HCT116 (cell line): Measurements from ENCODE around the gene ZNF516. TPM values are rescaled to one million over a fixed set of nuclear protein-coding genes. Genes with fewer than 3 reads are reported as not detected.

ENCODE experiments used
- ATAC-seq: fragments of 200-7000 bp; cut with Tn5 transposase; 2 replicates; pipeline ENCODE4 v1.9.1; 2020; ENCODE audit warnings: mild to moderate bottlenecking, moderate library complexity
- BruUV-seq: library from RNA; stranded (reverse); fragments of 400-500 nt; replicated peaks from 2 replicates; lab custom pipeline; 2021; lab: Mats Ljungman, UMichigan
- CTCF ChIA-PET: fragments of 300-600 bp; sonication (Branson Sonifier 250); formaldehyde crosslinking; loops from one replicate; lab custom pipeline; 2021; ENCODE audit warnings: antibody characterized with exemption; lab: Charles Lee
- POLR2A ChIA-PET: fragments of 300-600, 350-600 bp; sonication (Branson Sonifier 250); formaldehyde crosslinking; loops from one replicate; lab custom pipeline; 2021; ENCODE audit warnings: antibody characterized with exemption; lab: Charles Lee
- RAD21 ChIA-PET, 2 experiments: fragments of 300-600 bp; sonication (Branson Sonifier 250); formaldehyde crosslinking; loops; one replicate each; lab custom pipeline; 2023; ENCODE audit warnings: low total read pairs in 2 of 2; ENCODE audit not compliant: uncharacterized antibody in 2 of 2, unreplicated experiment in 2 of 2, low non-redundant PET in 1 of 2; lab: Charles Lee
- DNase-seq: peaks from one replicate; pipeline ENCODE4 v3.0.0-alpha.2; 2010; ENCODE audit warnings: low read depth, low spot score
- H2AFZ ChIP-seq: fragments of 200-600 bp; shearing (Covaris generic), sonication (generic); 2 replicates; pipeline ENCODE4 v1.6.1; 2017; ENCODE audit warnings: low read depth, mixed run types, mixed read lengths, antibody characterized with exemption, low read length; ENCODE audit not compliant: poor library complexity, severe bottlenecking
- H3K27ac ChIP-seq: 2 replicates; pipeline ENCODE4 v1.5.1; 2012; ENCODE audit warnings: low read depth, low read length
- H3K27me3 ChIP-seq: fragments of 200-600 bp; sonication (generic); 2 replicates; pipeline ENCODE4 v1.6.1; 2016; ENCODE audit warnings: mixed run types, low read length, mixed read lengths; ENCODE audit not compliant: insufficient read depth
- H3K36me3 ChIP-seq, 2 experiments: fragments of 200-500 bp in 1 of 2; fragments of 200-600 bp in 1 of 2; sonication (Bioruptor generic) in 1 of 2; sonication (generic) in 1 of 2; 2 replicates each; pipeline versions ENCODE4 v1.5.1 to v1.6.1; 2014 to 2016; ENCODE audit warnings: low read length in 2 of 2, inconsistent platforms in 1 of 2, mixed read lengths in 1 of 2, mixed run types in 1 of 2; ENCODE audit not compliant: insufficient read depth in 2 of 2, control insufficient read depth in 1 of 2
- H3K4me1 ChIP-seq, 2 experiments: fragments of 200-600 bp in 1 of 2; sonication (generic) in 1 of 2; 2 replicates each; pipeline versions ENCODE4 v1.5.1 to v1.6.1; 2012 to 2017; ENCODE audit warnings: low read length in 2 of 2, inconsistent platforms in 1 of 2, mild to moderate bottlenecking in 1 of 2, mixed read lengths in 1 of 2, mixed run types in 1 of 2, moderate library complexity in 1 of 2; ENCODE audit not compliant: insufficient read depth in 2 of 2, control insufficient read depth in 1 of 2
- H3K4me2 ChIP-seq: fragments of 200-600 bp; sonication (generic); 2 replicates; pipeline ENCODE4 v1.6.1; 2017; ENCODE audit warnings: mixed run types, low read length, mixed read lengths
- H3K4me3 ChIP-seq, 2 experiments: fragments of 200-600 bp in 1 of 2; sonication (generic) in 1 of 2; replicated peaks in 1 of 2; 2 replicates each; pipeline ENCODE4 v1.5.1; 2011 to 2016; ENCODE audit warnings: low read length in 2 of 2, control low read depth in 1 of 2, low read depth in 1 of 2, mild to moderate bottlenecking in 1 of 2, mixed read lengths in 1 of 2, mixed run types in 1 of 2
- H3K79me2 ChIP-seq: fragments of 200-600 bp; sonication (generic); 2 replicates; pipeline ENCODE4 v1.6.1; 2017; ENCODE audit warnings: mild to moderate bottlenecking, mixed run types, low read length, moderate library complexity, mixed read lengths; ENCODE audit not compliant: insufficient read depth
- H3K9ac ChIP-seq: fragments of 200-600 bp; sonication (generic); 2 replicates; pipeline ENCODE4 v1.6.1; 2016; ENCODE audit warnings: low read length, mixed read lengths
- H3K9me2 ChIP-seq: fragments of 200-600 bp; sonication (generic), shearing (Covaris generic); 2 replicates; pipeline ENCODE4 v1.6.1; 2017; ENCODE audit warnings: mixed run types, mild to moderate bottlenecking, moderate library complexity; ENCODE audit not compliant: insufficient read depth
- H3K9me3 ChIP-seq, 2 experiments: fragments of 200-500 bp in 1 of 2; fragments of 200-600 bp in 1 of 2; sonication (Bioruptor generic) in 1 of 2; sonication (generic) in 1 of 2; 2 replicates each; pipeline ENCODE4 v1.6.1; 2014 to 2017; ENCODE audit warnings: low read length in 2 of 2, mixed read lengths in 2 of 2, inconsistent platforms in 1 of 2, low read depth in 1 of 2, mild to moderate bottlenecking in 1 of 2, mixed run types in 1 of 2, moderate library complexity in 1 of 2; ENCODE audit not compliant: control insufficient read depth in 1 of 2, insufficient read depth in 1 of 2
- H4K20me1 ChIP-seq: fragments of 200-600 bp; sonication (generic), shearing (Covaris generic); 2 replicates; pipeline ENCODE4 v1.6.1; 2017; ENCODE audit warnings: mixed run types, mild to moderate bottlenecking, moderate library complexity; ENCODE audit not compliant: insufficient read depth
- CBX3 ChIP-seq: IDR thresholded peaks from 2 replicates; pipeline ENCODE4 v1.6.1; 2012; ENCODE audit warnings: low read depth
- CEBPB ChIP-seq: IDR thresholded peaks from 2 replicates; pipeline ENCODE4 v1.6.1; 2012; ENCODE audit warnings: low read depth
- EGR1 ChIP-seq: IDR thresholded peaks from 2 replicates; pipeline ENCODE4 v1.6.1; 2012; ENCODE audit warnings: low read depth
- EZH2phosphoT487 ChIP-seq: fragments of 200-600 bp; IDR thresholded peaks from 2 replicates; pipeline ENCODE4 v1.6.1; 2018; ENCODE audit warnings: antibody characterized with exemption, borderline replicate concordance
- FOSL1 ChIP-seq: IDR thresholded peaks from 2 replicates; pipeline ENCODE4 v1.6.1; 2012; ENCODE audit warnings: low read depth
- JUND ChIP-seq: IDR thresholded peaks from 2 replicates; pipeline ENCODE4 v1.6.1; 2012
- POLR2A ChIP-seq: IDR thresholded peaks from 2 replicates; pipeline ENCODE4 v1.7.0; 2011; ENCODE audit warnings: borderline replicate concordance; ENCODE audit not compliant: insufficient read depth, insufficient read length; ENCODE audit errors: extremely low read depth
- POLR2AphosphoS5 ChIP-seq: IDR thresholded peaks from 2 replicates; pipeline ENCODE4 v1.6.1; 2011; ENCODE audit warnings: mild to moderate bottlenecking, low read depth, low read length, moderate library complexity
- RAD21 ChIP-seq: IDR thresholded peaks from 2 replicates; pipeline ENCODE4 v1.6.1; 2012; ENCODE audit warnings: low read depth, mild to moderate bottlenecking
- SRF ChIP-seq: IDR thresholded peaks from 2 replicates; pipeline ENCODE4 v1.6.1; 2012; ENCODE audit warnings: low read depth
- TCF7L2 ChIP-seq: IDR thresholded peaks from 2 replicates; pipeline ENCODE4 v1.7.0; 2011; ENCODE audit warnings: borderline replicate concordance, inconsistent platforms; ENCODE audit not compliant: insufficient read depth, insufficient read length; ENCODE audit errors: extremely low read depth
- YY1 ChIP-seq: IDR thresholded peaks from 2 replicates; pipeline ENCODE4 v1.6.1; 2011; ENCODE audit warnings: low read length, low read depth, moderate library complexity, mild to moderate bottlenecking; ENCODE audit not compliant: insufficient replicate concordance; ENCODE audit errors: extremely low read depth
- ZBTB33 ChIP-seq: IDR thresholded peaks from 2 replicates; pipeline ENCODE4 v1.6.1; 2011; ENCODE audit warnings: mild to moderate bottlenecking, low read length, moderate library complexity; ENCODE audit not compliant: insufficient replicate concordance; ENCODE audit errors: extremely low read depth
- ZFX ChIP-seq: fragments of 450-650 bp; IDR thresholded peaks from 2 replicates; pipeline ENCODE4 v1.6.1; 2017
- intact Hi-C: fragments of 100-400 bp; cut with micrococcal nuclease; formaldehyde crosslinking; loops from 2 replicates; pipeline ENCODE4 v1.10.0; 2022
- total RNA-seq: library from RNA; stranded (reverse); gene quantifications from one replicate; pipeline ENCODE4 v1.2.1, GENCODE V29; 2021; ENCODE audit not compliant: unreplicated experiment

Gene ZNF516
- total RNA-seq, 1 experiment from 2014 or later, result 32.0 TPM

DNA sequence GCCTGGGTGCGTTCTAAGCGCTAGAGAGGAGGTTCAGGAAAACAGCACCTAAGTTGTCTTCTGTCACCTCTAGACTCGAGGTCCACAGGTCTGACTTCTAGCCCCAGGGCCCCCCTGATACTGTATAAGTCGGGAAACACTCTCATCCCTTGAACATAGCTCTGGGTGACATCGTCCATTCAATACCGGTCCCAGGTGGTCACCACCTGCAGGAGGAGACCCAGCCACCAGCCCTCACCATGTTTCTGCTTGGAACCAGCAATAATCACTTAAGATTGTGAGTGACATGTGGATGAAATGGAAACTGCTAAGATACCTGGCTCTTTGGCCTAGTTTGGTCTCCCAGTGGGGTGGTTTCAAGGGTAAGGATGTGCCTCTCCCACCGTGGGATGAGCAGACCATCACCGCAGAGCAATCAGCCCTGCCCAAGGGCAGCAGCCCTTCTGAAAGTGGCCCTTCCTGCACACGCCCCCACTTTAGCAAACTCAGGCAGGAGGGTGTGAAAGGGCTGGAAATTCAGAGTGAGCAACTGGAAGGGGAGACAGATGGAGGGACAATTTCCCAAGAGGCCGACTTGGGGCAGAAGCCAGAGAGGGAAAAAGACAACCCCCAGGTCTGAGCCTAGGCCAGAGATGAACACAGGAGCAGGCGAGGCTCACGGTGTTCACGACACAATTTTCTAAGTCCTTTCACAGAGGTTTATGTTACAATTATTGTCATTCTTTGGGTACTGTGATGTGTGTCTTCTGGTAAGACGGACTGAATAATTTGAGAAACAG is 95.2 kb downstream of the ZNF516 start:
- no peak overlapping the region for H3K27ac ChIP-seq
- no peaks in the 10 kb centered on the region for H3K79me2 ChIP-seq
- H3K4me3 ChIP-seq, result no peak overlapping the region
- H3K27me3 ChIP-seq, result no peaks in the 10 kb centered on the region
- DNase-seq (no peak), ATAC-seq (no peak)
- BruUV-seq, result no TSS peak
- no peaks in the 10 kb centered on the region for H4K20me1 ChIP-seq
- ChIA-PET CTCF (interaction anchor here (0.7 to 3.3 kb wide), 8 partner anchors 172 to 310 kb away, joined by 3 to 23 read pairs (median 6); no protein-coding TSS in a partner anchor), POLR2A (no interaction called here), RAD21 (interaction anchor here in 1 of 2 experiments (0.6 to 0.8 kb wide), 2 partner anchors 74 to 310 kb away, joined by 3 read pairs; no protein-coding TSS in a partner anchor)
- no peak overlapping the region for H3K4me2 ChIP-seq
- no peak overlapping the region for H3K9ac ChIP-seq
- intact Hi-C loops, result loop anchor here (1.0 kb wide), 3 partner anchors 220 to 309 kb away; no protein-coding TSS in a partner anchor
- TF ChIP-seq ZBTB33 (no peak), POLR2AphosphoS5 (no peak), RAD21 (no peak), EGR1 (no peak), ZFX (no peak), JUND (no peak), YY1 (no peak), FOSL1 (no peak), CBX3 (no peak), POLR2A (no peak), CEBPB (no peak), TCF7L2 (no peak), SRF (no peak), EZH2phosphoT487 (no peak)
- no peaks in the 10 kb centered on the region for H3K4me1 ChIP-seq
- no peaks in the 10 kb centered on the region for H3K36me3 ChIP-seq
- H3K9me3 ChIP-seq, result no peaks in the 10 kb centered on the region
- H2AFZ ChIP-seq, result no peak overlapping the region
- no peaks in the 10 kb centered on the region for H3K9me2 ChIP-seq
